ENCODE results near the gene UBE2F. TPM values are rescaled to one million over a fixed set of nuclear protein-coding genes. Genes with fewer than 3 reads are reported as not detected.

The UBE2F gene
- total and polyA plus RNA-seq, 9 of the 15 experiments (the other 6 are each of a cell fraction or from before 2014, with no cell fraction given) = 18.1 to 88.1 (median 53.0) TPM

- peak; percentile 47; the same call in 1 of the 2 replicates for TF ChIP-seq ZBTB2 (IDR thresholded peaks at IDR 0.05)
- TF ChIP-seq, protein P1, sequence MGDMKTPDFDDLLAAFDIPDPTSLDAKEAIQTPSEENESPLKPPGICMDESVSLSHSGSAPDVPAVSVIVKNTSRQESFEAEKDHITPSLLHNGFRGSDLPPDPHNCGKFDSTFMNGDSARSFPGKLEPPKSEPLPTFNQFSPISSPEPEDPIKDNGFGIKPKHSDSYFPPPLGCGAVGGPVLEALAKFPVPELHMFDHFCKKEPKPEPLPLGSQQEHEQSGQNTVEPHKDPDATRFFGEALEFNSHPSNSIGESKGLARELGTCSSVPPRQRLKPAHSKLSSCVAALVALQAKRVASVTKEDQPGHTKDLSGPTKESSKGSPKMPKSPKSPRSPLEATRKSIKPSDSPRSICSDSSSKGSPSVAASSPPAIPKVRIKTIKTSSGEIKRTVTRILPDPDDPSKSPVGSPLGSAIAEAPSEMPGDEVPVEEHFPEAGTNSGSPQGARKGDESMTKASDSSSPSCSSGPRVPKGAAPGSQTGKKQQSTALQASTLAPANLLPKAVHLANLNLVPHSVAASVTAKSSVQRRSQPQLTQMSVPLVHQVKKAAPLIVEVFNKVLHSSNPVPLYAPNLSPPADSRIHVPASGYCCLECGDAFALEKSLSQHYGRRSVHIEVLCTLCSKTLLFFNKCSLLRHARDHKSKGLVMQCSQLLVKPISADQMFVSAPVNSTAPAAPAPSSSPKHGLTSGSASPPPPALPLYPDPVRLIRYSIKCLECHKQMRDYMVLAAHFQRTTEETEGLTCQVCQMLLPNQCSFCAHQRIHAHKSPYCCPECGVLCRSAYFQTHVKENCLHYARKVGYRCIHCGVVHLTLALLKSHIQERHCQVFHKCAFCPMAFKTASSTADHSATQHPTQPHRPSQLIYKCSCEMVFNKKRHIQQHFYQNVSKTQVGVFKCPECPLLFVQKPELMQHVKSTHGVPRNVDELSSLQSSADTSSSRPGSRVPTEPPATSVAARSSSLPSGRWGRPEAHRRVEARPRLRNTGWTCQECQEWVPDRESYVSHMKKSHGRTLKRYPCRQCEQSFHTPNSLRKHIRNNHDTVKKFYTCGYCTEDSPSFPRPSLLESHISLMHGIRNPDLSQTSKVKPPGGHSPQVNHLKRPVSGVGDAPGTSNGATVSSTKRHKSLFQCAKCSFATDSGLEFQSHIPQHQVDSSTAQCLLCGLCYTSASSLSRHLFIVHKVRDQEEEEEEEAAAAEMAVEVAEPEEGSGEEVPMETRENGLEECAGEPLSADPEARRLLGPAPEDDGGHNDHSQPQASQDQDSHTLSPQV (IDR thresholded peaks at IDR 0.05) = no peak
- no peak for TF ChIP-seq SRSF1 (IDR thresholded peaks at IDR 0.05; ENCODE audit: low read depth, low read length)
These were observed 49.0 kb upstream of the UBE2F start (continued) for GRCh38 chr2:237917696-237918374.

DNA sequence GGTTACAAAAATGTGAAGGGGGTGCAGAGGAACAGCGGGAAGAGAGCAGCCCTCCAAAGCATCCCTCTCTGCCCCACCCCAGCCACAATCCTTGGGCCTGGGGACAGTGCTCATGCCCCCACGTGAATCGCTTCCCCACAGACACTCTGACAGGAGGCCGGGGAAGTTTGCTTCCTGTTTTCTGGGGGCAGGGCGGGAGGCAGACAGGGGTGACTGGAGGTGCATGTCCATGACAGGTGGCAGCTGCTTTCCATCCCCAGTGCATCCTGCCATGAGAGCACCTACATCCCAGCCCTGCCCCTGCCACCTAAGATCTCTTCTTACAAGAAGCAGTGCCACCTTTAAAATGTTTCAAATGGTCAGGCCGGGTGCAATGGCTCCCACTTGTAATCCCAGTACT is 47.2 kb upstream of the UBE2F start:
- in situ Hi-C loops (cut with MboI) (no loop called here), intact Hi-C loops (cut with micrococcal nuclease) (no loop called here)
- no peak overlapping the region; a peak in 1 of 4 replicates for H3K9ac ChIP-seq (ENCODE audit: insufficient read depth in 1 of 2, low read depth in 2 of 2, low read length in 2 of 2)
- DNase-seq (ENCODE audit: extremely low read depth in 1 of 4, low spot score in 3 of 4) (no peak), ATAC-seq (no peak), FAIRE-seq (no peak)
- no peaks in the 10 kb centered on the region for H3K9me1 ChIP-seq (ENCODE audit: control insufficient read depth, insufficient read depth, low read length)
- peaks cover 7 to 15% of the 10 kb centered on the region in 2 experiments; a peak in 4 of 5 replicates for H3K4me1 ChIP-seq (replicated peaks in 1 of 2; ENCODE audit: control insufficient read depth in 2 of 2, insufficient read depth in 2 of 2, low read length in 2 of 2)
- 23% methylated on average over 3 of the region's 6 CpGs for WGBS (ENCODE audit: insufficient coverage, low coverage, missing lambda C conversion rate)
- H3K4me3 ChIP-seq = no peak overlapping the region
- H4K20me1 ChIP-seq (replicated peaks; ENCODE audit: control insufficient read depth, insufficient read depth, low read length) = no peaks in the 10 kb centered on the region
- H3K9me3 ChIP-seq (replicated peaks; ENCODE audit: control insufficient read depth, insufficient read depth, low read depth, low read length) = no peaks in the 10 kb centered on the region
- ChIA-PET CTCF (ENCODE audit: low intra/inter-chr PET ratio) (no interaction called here), POLR2A (no interaction called here)
- no peak overlapping the region for H3K27ac ChIP-seq (ENCODE audit: extremely low read depth, low read depth, low read length)
- no TSS peak for BruUV-seq (replicated peaks)
- no peaks in the 10 kb centered on the region for H3K36me3 ChIP-seq (ENCODE audit: control insufficient read depth, insufficient read depth, low read length)
- no peak overlapping the region for H3K4me2 ChIP-seq (ENCODE audit: insufficient read depth, low read length)
- H2AFZ ChIP-seq (ENCODE audit: low read depth, low read length) = no peak overlapping the region
- H3K27me3 ChIP-seq (ENCODE audit: control insufficient read depth in 2 of 2, insufficient read depth in 2 of 2, low read length in 2 of 2) = no peaks in the 10 kb centered on the region
- no peaks in the 10 kb centered on the region for H3K79me2 ChIP-seq (ENCODE audit: control insufficient read depth, insufficient read depth, low read length)
- TF ChIP-seq TEAD2 (tag; IDR thresholded peaks at IDR 0.05) (no peak), ZBTB11 (CRISPR knock-in tag; IDR thresholded peaks at IDR 0.05) (no peak), ZNF561 (CRISPR knock-in tag; conservative IDR thresholded peaks at IDR 0.05) (no peak)
- TF ChIP-seq, protein P2, sequence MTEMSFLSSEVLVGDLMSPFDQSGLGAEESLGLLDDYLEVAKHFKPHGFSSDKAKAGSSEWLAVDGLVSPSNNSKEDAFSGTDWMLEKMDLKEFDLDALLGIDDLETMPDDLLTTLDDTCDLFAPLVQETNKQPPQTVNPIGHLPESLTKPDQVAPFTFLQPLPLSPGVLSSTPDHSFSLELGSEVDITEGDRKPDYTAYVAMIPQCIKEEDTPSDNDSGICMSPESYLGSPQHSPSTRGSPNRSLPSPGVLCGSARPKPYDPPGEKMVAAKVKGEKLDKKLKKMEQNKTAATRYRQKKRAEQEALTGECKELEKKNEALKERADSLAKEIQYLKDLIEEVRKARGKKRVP (CRISPR knock-in tag; IDR thresholded peaks at IDR 0.05) = no peak

Data from K562 (cell line).